HepG2 (cell line): Measurements from ENCODE around the gene PRELP. TPM values are rescaled to one million over a fixed set of nuclear protein-coding genes. Genes with fewer than 3 reads are reported as not detected.

Experiments used
- HOMEZ ChIP-seq: IDR thresholded peaks from 2 replicates; pipeline ENCODE4 v1.6.1; 2016; ENCODE audit warnings: low read depth
- KLF16 ChIP-seq, 2 experiments: sonication (generic) in 1 of 2; formaldehyde crosslinking in 1 of 2; IDR thresholded peaks; 2 replicates each; pipeline versions ENCODE4 v1.6.1 to v1.8.0; 2016 to 2023; ENCODE audit warnings: missing genetic modification reagents in 2 of 2, missing compliant biosample characterization in 1 of 2
- MAFF ChIP-seq: IDR thresholded peaks from 2 replicates; pipeline ENCODE4 v1.6.1; 2011; ENCODE audit warnings: low read depth, low read length, improper control_type of control experiment
- RERE ChIP-seq: IDR thresholded peaks from 2 replicates; pipeline ENCODE4 v1.6.1; 2016; ENCODE audit warnings: low read depth, missing genetic modification reagents, missing compliant biosample characterization
- SNRNP70 ChIP-seq: fragments of 200-400 bp; formaldehyde crosslinking; IDR thresholded peaks from 2 replicates; pipeline ENCODE4 v1.6.1; 2017; ENCODE audit warnings: mild to moderate bottlenecking, low read depth, low read length, moderate library complexity
- THAP7 ChIP-seq: sonication (generic); formaldehyde crosslinking; IDR thresholded peaks from 2 replicates; pipeline ENCODE4 v1.8.1; 2023; ENCODE audit warnings: mild to moderate bottlenecking, missing genetic modification reagents
- ZNF331 ChIP-seq: sonication (generic); formaldehyde crosslinking; IDR thresholded peaks from 2 replicates; pipeline ENCODE4 v1.4.0; 2020; ENCODE audit warnings: missing genetic modification reagents
- polyA plus RNA-seq, 8 experiments: library from polyadenylated mRNA; depleted of rRNA in 3 of 8; stranded (reverse) in 7 of 8; unstranded in 1 of 8; fragments of >200 nt; fragmentation: Illumina TruSeq in 4 of 8; extraction: Trizol in 4 of 8; gene quantifications; 2 replicates each; pipeline versions ENCODE4 v1.2.1 to v1.2.3, GENCODE V29; 2011 to 2016; ENCODE audit warnings: low read depth in 4 of 8, missing spikeins in 1 of 8, mixed read lengths in 1 of 8; ENCODE audit not compliant: insufficient read depth in 1 of 8
- total RNA-seq, 5 experiments: library from RNA; depleted of rRNA; stranded (reverse); fragments of >200 nt; fragmentation: Illumina TruSeq; extraction: Trizol; gene quantifications; 2 replicates each; pipeline ENCODE4 v1.2.3, GENCODE V29; 2016; ENCODE audit warnings: low read depth in 1 of 5

The PRELP gene
- total and polyA plus RNA-seq, 2 of the 13 experiments (the other 11 are each of a cell fraction or from before 2014, with no cell fraction given), result not detected

- TF ChIP-seq RERE (CRISPR knock-in tag), result no peak
- no peak for TF ChIP-seq KLF16 (CRISPR knock-in tag; IDR thresholded peaks at IDR 0.05)
- TF ChIP-seq HOMEZ (CRISPR knock-in tag), result no peak
- TF ChIP-seq MAFF, result no peak
- no peak for TF ChIP-seq SNRNP70
- TF ChIP-seq ZNF331 (CRISPR knock-in tag), result no peak
- no peak for TF ChIP-seq THAP7
Observed at GRCh38 chr1:203475012-203475981, at the start of gene PRELP (continued).
